Measurements from ENCODE around the gene MIP. TPM values are rescaled to one million over a fixed set of nuclear protein-coding genes. Genes with fewer than 3 reads are reported as not detected.

Gene MIP
- total and polyA plus RNA-seq, 2 of the 13 experiments (the other 11 are each of a cell fraction or from before 2014, with no cell fraction given), result not detected

- no peak for TF ChIP-seq ARID3A (IDR thresholded peaks at IDR 0.05; ENCODE audit: low read depth, low read length)
- TF ChIP-seq PCBP2 (optimal IDR thresholded peaks at IDR 0.05; ENCODE audit: low read depth, low read length, poor library complexity, severe bottlenecking), result no peak
- no peak for TF ChIP-seq MZF1 (CRISPR knock-in tag; IDR thresholded peaks at IDR 0.05; ENCODE audit: borderline replicate concordance)
- no peak for TF ChIP-seq ZBTB42 (CRISPR knock-in tag; IDR thresholded peaks at IDR 0.05)
- no peak for TF ChIP-seq PHB2 (IDR thresholded peaks at IDR 0.05; ENCODE audit: partially characterized antibody)
- no peak for TF ChIP-seq ZNF788 (CRISPR knock-in tag; IDR thresholded peaks at IDR 0.05; ENCODE audit: borderline replicate concordance)
- TF ChIP-seq EEA1 (CRISPR knock-in tag; IDR thresholded peaks at IDR 0.05; ENCODE audit: borderline replicate concordance), result no peak
- no peak for TF ChIP-seq DPF2 (CRISPR knock-in tag; IDR thresholded peaks at IDR 0.05; ENCODE audit: borderline replicate concordance, low read depth)
- no peak for TF ChIP-seq ZNF333 (CRISPR knock-in tag; IDR thresholded peaks at IDR 0.05; ENCODE audit: borderline replicate concordance)
- TF ChIP-seq ZEB1 (IDR thresholded peaks at IDR 0.05; ENCODE audit: insufficient replicate concordance, low read depth), result peak; percentile 61
- 0 out of 2 replicates have a peak, but pooled peaks have one; percentile 23 for TF ChIP-seq ZMYM4 (CRISPR knock-in tag; IDR thresholded peaks at IDR 0.05)
- no peak for TF ChIP-seq ATAD3A (CRISPR knock-in tag; IDR thresholded peaks at IDR 0.05)
- no peak for TF ChIP-seq USF2 (IDR thresholded peaks at IDR 0.05; ENCODE audit: low read depth, low read length)
- TF ChIP-seq USF2 (CRISPR knock-in tag; IDR thresholded peaks at IDR 0.05; ENCODE audit: borderline replicate concordance), result no peak
- no peak for TF ChIP-seq HES4 (CRISPR knock-in tag; IDR thresholded peaks at IDR 0.05; ENCODE audit: borderline replicate concordance)
- no peak for TF ChIP-seq ZNF766 (CRISPR knock-in tag; IDR thresholded peaks at IDR 0.05; ENCODE audit: borderline replicate concordance)
- peak; percentile 49; the same call in 1 of the 2 replicates for TF ChIP-seq RFX5 (IDR thresholded peaks at IDR 0.05; ENCODE audit: low read depth, low read length)
- TF ChIP-seq, protein P1, sequence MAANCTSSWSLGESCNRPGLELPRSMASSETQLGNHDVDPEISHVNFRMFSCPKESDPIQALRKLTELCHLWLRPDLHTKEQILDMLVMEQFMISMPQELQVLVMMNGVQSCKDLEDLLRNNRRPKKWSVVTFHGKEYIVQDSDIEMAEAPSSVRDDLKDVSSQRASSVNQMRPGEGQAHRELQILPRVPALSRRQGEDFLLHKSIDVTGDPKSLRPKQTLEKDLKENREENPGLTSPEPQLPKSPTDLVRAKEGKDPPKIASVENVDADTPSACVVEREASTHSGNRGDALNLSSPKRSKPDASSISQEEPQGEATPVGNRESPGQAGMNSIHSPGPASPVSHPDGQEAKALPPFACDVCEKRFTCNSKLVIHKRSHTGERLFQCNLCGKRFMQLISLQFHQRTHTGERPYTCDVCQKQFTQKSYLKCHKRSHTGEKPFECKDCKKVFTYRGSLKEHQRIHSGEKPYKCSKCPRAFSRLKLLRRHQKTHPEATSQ (CRISPR knock-in tag; IDR thresholded peaks at IDR 0.05; ENCODE audit: borderline replicate concordance), result no peak
- TF ChIP-seq RNF2 (conservative IDR thresholded peaks at IDR 0.05; ENCODE audit: low read depth), result no peak
- TF ChIP-seq ZBTB2 (CRISPR knock-in tag; IDR thresholded peaks at IDR 0.05; ENCODE audit: low read depth), result no peak
- TF ChIP-seq ZMAT3 (CRISPR knock-in tag; conservative IDR thresholded peaks at IDR 0.05), result no peak
- 0 out of 2 replicates have a peak, but pooled peaks have one; percentile 9 for TF ChIP-seq SOX5 (CRISPR knock-in tag; IDR thresholded peaks at IDR 0.05; ENCODE audit: borderline replicate concordance)
- TF ChIP-seq NR1H2 (CRISPR knock-in tag; IDR thresholded peaks at IDR 0.05; ENCODE audit: borderline replicate concordance, low read depth), result no peak
- no peak for TF ChIP-seq ZSCAN30 (CRISPR knock-in tag; IDR thresholded peaks at IDR 0.05)
- no peak for TF ChIP-seq CBFB (CRISPR knock-in tag; IDR thresholded peaks at IDR 0.05)
Measured at GRCh38 chr12:56476972-56477432, 22.5 kb upstream of the MIP start (continued).

Data from HepG2 (cell line).